ENCODE measurements around the gene ATXN1.

The ATXN1 gene

GRCh38 chr6:16436550-16436949 is 324.7 kb downstream of the ATXN1 start:
- no peak for DNase-seq
- Histone ChIP-seq H3K14ac (ENCODE audit: low read length in 2 of 2) (no peak overlapping the region), H3K23ac (ENCODE audit: low read length in 2 of 2) (no peak overlapping the region), H2BK12ac (ENCODE audit: low read length in 2 of 2) (no peak overlapping the region), H2BK120ac (ENCODE audit: low read depth, low read length) (no peak overlapping the region), H3K4ac (ENCODE audit: low read depth in 1 of 2, low read length in 2 of 2) (no peak overlapping the region), H2BK5ac (ENCODE audit: low read depth, low read length, poor library complexity, severe bottlenecking) (no peak overlapping the region), H3K36me3 (ENCODE audit: control insufficient read depth in 1 of 2, insufficient read depth in 2 of 2, low read depth in 1 of 2, low read length in 2 of 2) (peaks cover 0 to 4% of the 10 kb centered on the region in 2 experiments), H3K27me3 (ENCODE audit: control insufficient read depth in 1 of 2, insufficient read depth in 1 of 2, low read length in 2 of 2) (no peaks in the 10 kb centered on the region), H2BK15ac (ENCODE audit: low read depth, poor library complexity, severe bottlenecking) (no peak overlapping the region), H3K4me1 (ENCODE audit: control insufficient read depth, insufficient read depth, low read depth, low read length) (peaks cover 2% of the 10 kb centered on the region), H2AFZ (ENCODE audit: low read depth, low read length) (no peak overlapping the region), H3K9me3 (ENCODE audit: control insufficient read depth, low read length) (no peaks in the 10 kb centered on the region), H3K9ac (ENCODE audit: low read length) (no peak overlapping the region), H3K79me1 (replicated peaks; ENCODE audit: low read length, poor library complexity, severe bottlenecking) (peaks cover 10% of the 10 kb centered on the region), H3K18ac (ENCODE audit: low read depth in 1 of 2, low read length in 2 of 2) (no peak overlapping the region), H4K8ac (ENCODE audit: low read length) (no peak overlapping the region), H4K91ac (ENCODE audit: low read length) (no peak overlapping the region), H3K27ac (ENCODE audit: low read length, poor library complexity, severe bottlenecking) (no peak overlapping the region), H2AK5ac (ENCODE audit: low read length, severe bottlenecking) (no peak overlapping the region), H3K4me3 (ENCODE audit: insufficient read depth in 1 of 2, low read depth in 1 of 2, low read length in 2 of 2) (no peak overlapping the region), H3K4me2 (ENCODE audit: low read length, poor library complexity, severe bottlenecking) (no peak overlapping the region)
- 97% methylated on average over 2 of the region's 2 CpGs for WGBS

DNA sequence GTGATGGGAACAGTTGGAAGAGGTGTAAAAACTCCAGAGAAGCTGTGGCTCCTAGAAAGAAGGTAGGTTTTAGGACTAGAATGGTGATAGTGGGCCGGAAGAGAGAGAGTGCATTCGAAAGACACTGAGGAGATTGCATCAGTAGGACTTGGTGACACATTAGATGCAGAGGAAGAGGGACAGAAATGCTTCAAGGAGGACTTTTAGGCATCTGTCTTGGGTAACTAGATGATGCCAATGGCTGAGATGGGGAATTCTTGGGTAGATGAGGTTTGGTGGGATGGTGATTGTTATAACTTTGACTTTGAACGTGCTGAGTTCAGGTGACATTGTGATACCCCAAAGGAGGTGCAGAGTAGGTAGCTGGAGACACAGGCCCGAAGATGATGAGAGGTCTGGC is 326.4 kb downstream of the ATXN1 start:
- Histone ChIP-seq H2AK5ac (ENCODE audit: low read length, severe bottlenecking) (no peak overlapping the region), H3K4me2 (ENCODE audit: low read length, poor library complexity, severe bottlenecking) (no peak overlapping the region), H3K23ac (ENCODE audit: low read length in 2 of 2) (no peak overlapping the region), H3K36me3 (ENCODE audit: control insufficient read depth in 1 of 2, insufficient read depth in 2 of 2, low read depth in 1 of 2, low read length in 2 of 2) (peaks cover 0 to 4% of the 10 kb centered on the region in 2 experiments), H3K4me3 (ENCODE audit: insufficient read depth in 1 of 2, low read depth in 1 of 2, low read length in 2 of 2) (no peak overlapping the region), H3K4ac (ENCODE audit: low read depth in 1 of 2, low read length in 2 of 2) (no peak overlapping the region), H2BK120ac (ENCODE audit: low read depth, low read length) (no peak overlapping the region), H3K27me3 (ENCODE audit: control insufficient read depth in 1 of 2, insufficient read depth in 1 of 2, low read length in 2 of 2) (no peaks in the 10 kb centered on the region), H2AFZ (ENCODE audit: low read depth, low read length) (no peak overlapping the region), H3K9ac (ENCODE audit: low read length) (no peak overlapping the region), H2BK12ac (ENCODE audit: low read length in 2 of 2) (no peak overlapping the region), H3K14ac (ENCODE audit: low read length in 2 of 2) (no peak overlapping the region), H3K18ac (ENCODE audit: low read depth in 1 of 2, low read length in 2 of 2) (no peak overlapping the region), H2BK5ac (ENCODE audit: low read depth, low read length, poor library complexity, severe bottlenecking) (no peak overlapping the region), H3K4me1 (ENCODE audit: control insufficient read depth, insufficient read depth, low read depth, low read length) (no peaks in the 10 kb centered on the region), H4K8ac (ENCODE audit: low read length) (no peak overlapping the region), H3K27ac (ENCODE audit: low read length, poor library complexity, severe bottlenecking) (no peak overlapping the region), H2BK15ac (ENCODE audit: low read depth, poor library complexity, severe bottlenecking) (no peak overlapping the region), H3K79me1 (replicated peaks; ENCODE audit: low read length, poor library complexity, severe bottlenecking) (peaks cover 10% of the 10 kb centered on the region), H4K91ac (ENCODE audit: low read length) (no peak overlapping the region), H3K9me3 (ENCODE audit: control insufficient read depth, low read length) (no peaks in the 10 kb centered on the region)
- WGBS = 98% methylated on average over 4 of the region's 4 CpGs
- no peak for DNase-seq

DNA sequence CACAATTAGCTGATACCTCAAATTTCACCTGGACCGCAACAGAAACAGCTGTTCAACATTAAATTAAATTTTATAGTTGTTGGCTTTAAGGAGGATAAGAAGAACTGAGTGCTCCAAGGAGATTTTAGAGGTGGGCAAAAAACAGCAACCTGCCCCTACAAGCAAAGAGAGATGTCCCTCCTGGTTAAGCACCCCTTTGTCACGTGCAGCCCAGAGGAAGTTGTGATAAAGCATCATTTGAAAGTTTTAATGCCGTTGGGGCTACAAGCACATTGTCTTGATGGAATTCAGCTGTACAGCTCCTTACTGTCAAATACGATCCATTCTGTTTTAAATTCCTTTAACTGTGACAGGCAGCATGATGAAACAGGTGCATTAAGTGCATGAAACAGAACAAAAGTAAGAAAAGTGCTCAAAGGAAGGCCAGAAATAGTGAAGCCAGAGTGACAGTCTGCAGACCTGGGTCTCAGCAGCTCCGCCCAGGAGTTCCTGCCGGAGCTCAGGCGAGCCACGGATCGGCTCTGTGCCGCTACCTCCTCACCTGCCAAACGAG is 327.8 kb downstream of the ATXN1 start:
- peaks cover 15% of the 10 kb centered on the region for H3K79me1 ChIP-seq (replicated peaks; ENCODE audit: low read length, poor library complexity, severe bottlenecking)
- H3K4me1 ChIP-seq (ENCODE audit: control insufficient read depth, insufficient read depth, low read depth, low read length) = no peaks in the 10 kb centered on the region
- H3K27me3 ChIP-seq (ENCODE audit: control insufficient read depth in 1 of 2, insufficient read depth in 1 of 2, low read length in 2 of 2) = no peaks in the 10 kb centered on the region
- peaks cover 4 to 6% of the 10 kb centered on the region in 2 experiments for H3K36me3 ChIP-seq (ENCODE audit: control insufficient read depth in 1 of 2, insufficient read depth in 2 of 2, low read depth in 1 of 2, low read length in 2 of 2)
- no peak overlapping the region for H2AK5ac ChIP-seq (ENCODE audit: low read length, severe bottlenecking)
- H3K4ac ChIP-seq (ENCODE audit: low read depth in 1 of 2, low read length in 2 of 2) = no peak overlapping the region
- H3K14ac ChIP-seq (ENCODE audit: low read length in 2 of 2) = no peak overlapping the region
- no peak overlapping the region for H3K18ac ChIP-seq (ENCODE audit: low read depth in 1 of 2, low read length in 2 of 2)
- no peak overlapping the region for H3K4me2 ChIP-seq (ENCODE audit: low read length, poor library complexity, severe bottlenecking)
- no peak for DNase-seq
- H3K9me3 ChIP-seq (ENCODE audit: control insufficient read depth, low read length) = no peaks in the 10 kb centered on the region
- no peak overlapping the region for H3K4me3 ChIP-seq (ENCODE audit: insufficient read depth in 1 of 2, low read depth in 1 of 2, low read length in 2 of 2)
- no peak overlapping the region for H3K9ac ChIP-seq (ENCODE audit: low read length)
- H2BK120ac ChIP-seq (ENCODE audit: low read depth, low read length) = no peak overlapping the region
- H2BK12ac ChIP-seq (ENCODE audit: low read length in 2 of 2) = no peak overlapping the region
- no peak overlapping the region for H3K27ac ChIP-seq (ENCODE audit: low read length, poor library complexity, severe bottlenecking)
- no peak overlapping the region for H2BK5ac ChIP-seq (ENCODE audit: low read depth, low read length, poor library complexity, severe bottlenecking)
- H2BK15ac ChIP-seq (ENCODE audit: low read depth, poor library complexity, severe bottlenecking) = no peak overlapping the region
- no peak overlapping the region for H4K8ac ChIP-seq (ENCODE audit: low read length)
- no peak overlapping the region for H3K23ac ChIP-seq (ENCODE audit: low read length in 2 of 2)
- 95% methylated on average over 10 of the region's 11 CpGs for WGBS
- H2AFZ ChIP-seq (ENCODE audit: low read depth, low read length) = no peak overlapping the region
- no peak overlapping the region for H4K91ac ChIP-seq (ENCODE audit: low read length)

- Histone ChIP-seq H3K27ac (ENCODE audit: low read length, poor library complexity, severe bottlenecking) (no peak overlapping the region), H2AFZ (ENCODE audit: low read depth, low read length) (no peak overlapping the region), H3K9ac (ENCODE audit: low read length) (no peak overlapping the region), H2BK12ac (ENCODE audit: low read length in 2 of 2) (no peak overlapping the region), H2BK120ac (ENCODE audit: low read depth, low read length) (no peak overlapping the region), H3K4me3 (ENCODE audit: insufficient read depth in 1 of 2, low read depth in 1 of 2, low read length in 2 of 2) (no peak overlapping the region), H3K14ac (ENCODE audit: low read length in 2 of 2) (no peak overlapping the region), H2AK5ac (ENCODE audit: low read length, severe bottlenecking) (no peak overlapping the region), H4K91ac (ENCODE audit: low read length) (no peak overlapping the region), H3K9me3 (ENCODE audit: control insufficient read depth, low read length) (no peaks in the 10 kb centered on the region), H3K23ac (ENCODE audit: low read length in 2 of 2) (no peak overlapping the region), H3K27me3 (ENCODE audit: control insufficient read depth in 1 of 2, insufficient read depth in 1 of 2, low read length in 2 of 2) (no peaks in the 10 kb centered on the region), H2BK5ac (ENCODE audit: low read depth, low read length, poor library complexity, severe bottlenecking) (no peak overlapping the region), H3K79me1 (replicated peaks; ENCODE audit: low read length, poor library complexity, severe bottlenecking) (peaks cover 13% of the 10 kb centered on the region), H3K4me2 (ENCODE audit: low read length, poor library complexity, severe bottlenecking) (no peak overlapping the region), H3K4me1 (ENCODE audit: control insufficient read depth, insufficient read depth, low read depth, low read length) (no peaks in the 10 kb centered on the region), H3K4ac (ENCODE audit: low read depth in 1 of 2, low read length in 2 of 2) (no peak overlapping the region), H3K18ac (ENCODE audit: low read depth in 1 of 2, low read length in 2 of 2) (no peak overlapping the region), H3K36me3 (ENCODE audit: control insufficient read depth in 1 of 2, insufficient read depth in 2 of 2, low read depth in 1 of 2, low read length in 2 of 2) (peaks cover 4 to 6% of the 10 kb centered on the region in 2 experiments), H2BK15ac (ENCODE audit: low read depth, poor library complexity, severe bottlenecking) (no peak overlapping the region), H4K8ac (ENCODE audit: low read length) (no peak overlapping the region)
- 91% methylated on average over 4 of the region's 6 CpGs for WGBS
- DNase-seq = no peak
Measured at GRCh38 chr6:16432075-16433032, 328.9 kb downstream of the ATXN1 start.
